Endothelial cell of umbilical vein (primary cell): ENCODE measurements around the gene FGR. TPM values are rescaled to one million over a fixed set of nuclear protein-coding genes. Genes with fewer than 3 reads are reported as not detected.

Experiments
- BruUV-seq: library from RNA; stranded (reverse); fragments of 400-500 nt; replicated peaks from 2 replicates; lab custom pipeline; 2021; lab: Mats Ljungman, UMichigan
- CTCF ChIA-PET: fragments of 300-600, 350-600 bp; sonication (Branson Sonifier 250); formaldehyde crosslinking; loops from one replicate; lab custom pipeline; 2021; ENCODE audit warnings: antibody characterized with exemption, inconsistent platforms; lab: Charles Lee
- POLR2A ChIA-PET: fragments of 300-600, 350-600 bp; sonication (Branson Sonifier 250); formaldehyde crosslinking; loops from one replicate; lab custom pipeline; 2021; ENCODE audit warnings: antibody characterized with exemption, inconsistent platforms; lab: Charles Lee
- DNase-seq: peaks from one replicate; pipeline ENCODE4 v3.0.0-alpha.2; 2011; ENCODE audit warnings: low read depth, low spot score
- FAIRE-seq: peaks from 2 replicates; lab custom pipeline; 2011; peaks lifted over from hg19 to GRCh38; lab: Jason Lieb, UNC
- H2AFZ ChIP-seq: 2 replicates; pipeline ENCODE4 v1.6.0; 2012; ENCODE audit warnings: low read depth, low read length, control low read depth, inconsistent platforms
- H3K27ac ChIP-seq: 2 replicates; pipeline ENCODE4 v1.5.1; 2011; ENCODE audit warnings: low read depth, mild to moderate bottlenecking, control low read depth, low read length, moderate library complexity; ENCODE audit not compliant: insufficient read depth
- H3K27me3 ChIP-seq, 2 experiments: 2 replicates each; pipeline versions ENCODE4 v1.6.0 to v1.6.1; 2011; ENCODE audit warnings: low read length in 2 of 2, mixed read lengths in 1 of 2; ENCODE audit not compliant: control insufficient read depth in 2 of 2, insufficient read depth in 2 of 2
- H3K36me3 ChIP-seq, 2 experiments: 2 replicates in 1 of 2; 3 replicates in 1 of 2; pipeline ENCODE4 v1.5.1; 2011; ENCODE audit warnings: low read length in 2 of 2, mild to moderate bottlenecking in 1 of 2, moderate library complexity in 1 of 2; ENCODE audit not compliant: control insufficient read depth in 2 of 2, insufficient read depth in 2 of 2; ENCODE audit errors: extremely low read depth in 1 of 2
- H3K4me1 ChIP-seq: 3 replicates; pipeline ENCODE4 v1.5.1; 2011; ENCODE audit warnings: mild to moderate bottlenecking, low read length; ENCODE audit not compliant: control insufficient read depth, insufficient read depth; ENCODE audit errors: extremely low read depth
- H3K4me2 ChIP-seq: 2 replicates; pipeline ENCODE4 v1.6.1; 2011; ENCODE audit warnings: low read length, control low read depth, mixed read lengths; ENCODE audit not compliant: insufficient read depth
- H3K4me3 ChIP-seq, 3 experiments: fragments of 200-600 bp in 1 of 3; sonication (generic), shearing (Covaris generic) in 1 of 3; replicated peaks in 1 of 3; 2 replicates each; pipeline ENCODE4 v1.5.1; 2011 to 2016; ENCODE audit warnings: control low read depth in 3 of 3, low read length in 3 of 3, mild to moderate bottlenecking in 2 of 3, inconsistent platforms in 1 of 3, low read depth in 1 of 3, moderate library complexity in 1 of 3; ENCODE audit not compliant: insufficient read depth in 1 of 3
- H3K79me2 ChIP-seq: 2 replicates; pipeline ENCODE4 v1.6.0; 2012; ENCODE audit warnings: low read length, inconsistent platforms; ENCODE audit not compliant: control insufficient read depth, insufficient read depth
- H3K9ac ChIP-seq: replicated peaks from 2 replicates; pipeline ENCODE3; 2011; ENCODE audit warnings: low read length, control low read depth; ENCODE audit not compliant: insufficient read depth; ENCODE audit errors: extremely low read depth
- H3K9me1 ChIP-seq: replicated peaks from 3 replicates; pipeline ENCODE4 v1.6.0; 2011; ENCODE audit warnings: mild to moderate bottlenecking, low read length; ENCODE audit not compliant: control insufficient read depth, insufficient read depth; ENCODE audit errors: extremely low read depth
- H3K9me3 ChIP-seq: replicated peaks from 2 replicates; pipeline ENCODE4 v1.5.1; 2012; ENCODE audit warnings: low read length, inconsistent platforms; ENCODE audit not compliant: control insufficient read depth, insufficient read depth
- H4K20me1 ChIP-seq: replicated peaks from 2 replicates; pipeline ENCODE3; 2011; ENCODE audit warnings: mild to moderate bottlenecking, low read length; ENCODE audit not compliant: control insufficient read depth, insufficient read depth; ENCODE audit errors: extremely low read depth
- EZH2 ChIP-seq: IDR thresholded peaks from 2 replicates; pipeline ENCODE4 v1.6.1; 2012; ENCODE audit warnings: borderline replicate concordance, low read depth, mild to moderate bottlenecking, moderate library complexity, low read length, inconsistent platforms; ENCODE audit not compliant: severe bottlenecking
- FOS ChIP-seq: IDR thresholded peaks from 2 replicates; pipeline ENCODE4 v1.6.1; 2011; ENCODE audit warnings: mild to moderate bottlenecking, low read length, moderate library complexity, borderline replicate concordance; ENCODE audit not compliant: insufficient read depth
- GATA2 ChIP-seq: IDR thresholded peaks from 2 replicates; pipeline ENCODE4 v1.7.0; 2011; ENCODE audit warnings: low read depth, mild to moderate bottlenecking, moderate library complexity, mixed read lengths, low read length; ENCODE audit not compliant: insufficient read length, insufficient read depth
- JUN ChIP-seq: IDR thresholded peaks from 2 replicates; pipeline ENCODE4 v1.6.1; 2011; ENCODE audit warnings: borderline replicate concordance, low read depth; ENCODE audit not compliant: insufficient read length, insufficient read depth
- MYC ChIP-seq: IDR thresholded peaks from one replicate; pipeline ENCODE4 v1.6.1; 2011; ENCODE audit warnings: mild to moderate bottlenecking, low read depth, low read length
- POLR2A ChIP-seq: IDR thresholded peaks from 2 replicates; pipeline ENCODE4 v1.6.1; 2012; ENCODE audit warnings: low read depth, mild to moderate bottlenecking, control low read depth, low read length
- POLR2AphosphoS5 ChIP-seq: IDR thresholded peaks from 2 replicates; pipeline ENCODE4 v1.6.1; 2012; ENCODE audit warnings: low read depth, mild to moderate bottlenecking, control low read depth, low read length, moderate library complexity; ENCODE audit not compliant: insufficient read depth
- dilution Hi-C: fragments of 300-500 bp; cut with MboI; formaldehyde crosslinking; loops from one replicate; pipeline ENCODE4 v1.15.0; 2019; ENCODE audit warnings: low sequenced_read_pairs; ENCODE audit not compliant: extremely low pct_ligation_motif_present
- intact Hi-C: fragments of 100-400 bp; cut with micrococcal nuclease; formaldehyde crosslinking; loops from one replicate; pipeline ENCODE4 v1.10.0; 2022
- polyA plus RNA-seq, 4 experiments: library from polyadenylated mRNA; depleted of rRNA in 3 of 4; stranded (reverse) in 3 of 4; unstranded in 1 of 4; fragments of >200 nt; gene quantifications; 2 replicates each; pipeline versions ENCODE4 v1.2.1 to v1.2.3, GENCODE V29; 2011 to 2012; ENCODE audit warnings: missing spikeins in 1 of 4
- total RNA-seq: library from RNA; stranded (reverse); gene quantifications from 2 replicates; pipeline ENCODE4 v1.2.3, GENCODE V29; 2021
- TF ChIP-seq, protein P1 (sequence below): IDR thresholded peaks from 2 replicates; pipeline ENCODE4 v1.6.1; 2011; ENCODE audit not compliant: insufficient read depth, insufficient read length
- TF ChIP-seq, protein P2 (sequence below), 2 donors: IDR thresholded peaks; 1 replicate in 1 of 2; 2 replicates in 1 of 2; pipeline ENCODE4 v1.5.1; 2011; ENCODE audit warnings: low read length in 2 of 2, mild to moderate bottlenecking in 2 of 2, moderate library complexity in 2 of 2, control low read depth in 1 of 2, inconsistent platforms in 1 of 2, low read depth in 1 of 2; ENCODE audit not compliant: insufficient read depth in 1 of 2; ENCODE audit errors: extremely low read depth in 1 of 2

Gene FGR
- total and polyA plus RNA-seq, 2 donors (not counting 3 experiments of a cell fraction or from before 2014, with no cell fraction given): 0.18 TPM; not detected in 1

- BruUV-seq: no TSS peak
- Histone ChIP-seq H3K79me2 (no peaks in the 10 kb centered on the region), H2AFZ (no peak overlapping the region), H3K4me2 (no peak overlapping the region), H3K9ac (no peak overlapping the region), H3K27me3 (no peaks in the 10 kb centered on the region), H3K9me1 (no peaks in the 10 kb centered on the region), H3K4me1 (peaks cover 11% of the 10 kb centered on the region), H3K36me3 (no peaks in the 10 kb centered on the region), H3K4me3 (no peak overlapping the region), H3K27ac (no peak overlapping the region), H3K9me3 (no peaks in the 10 kb centered on the region), H4K20me1 (no peaks in the 10 kb centered on the region)
- POLR2A ChIA-PET: no interaction called here
- FAIRE-seq (no peak), DNase-seq (no peak)
- CTCF ChIA-PET: interaction anchor here (1.2 kb wide), 1 partner anchor 37 kb away, joined by 6 read pairs; no protein-coding TSS in a partner anchor
- TF ChIP-seq MYC (no peak), GATA2 (no peak)
- TF ChIP-seq, protein P1, sequence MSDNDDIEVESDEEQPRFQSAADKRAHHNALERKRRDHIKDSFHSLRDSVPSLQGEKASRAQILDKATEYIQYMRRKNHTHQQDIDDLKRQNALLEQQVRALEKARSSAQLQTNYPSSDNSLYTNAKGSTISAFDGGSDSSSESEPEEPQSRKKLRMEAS: no peak
- dilution Hi-C loops: no loop called here
- intact Hi-C loops: no loop called here
Observed at GRCh38 chr1:27626031-27626935, 8.7 kb downstream of the FGR start.

- FAIRE-seq: no peak
- intact Hi-C loops (no loop called here), dilution Hi-C loops (no loop called here)
- no peaks in the 10 kb centered on the region for H4K20me1 ChIP-seq
- H3K79me2 ChIP-seq: no peaks in the 10 kb centered on the region
- no TSS peak for BruUV-seq
- H2AFZ ChIP-seq: no peak overlapping the region
- H3K4me1 ChIP-seq: peaks cover 5% of the 10 kb centered on the region
- no peaks in the 10 kb centered on the region for H3K27me3 ChIP-seq
- no peak overlapping the region for H3K27ac ChIP-seq
- no peak overlapping the region for H3K4me2 ChIP-seq
- no peak overlapping the region for H3K4me3 ChIP-seq
- H3K9me1 ChIP-seq: no peaks in the 10 kb centered on the region
- ChIA-PET POLR2A (interaction anchor here (0.6 kb wide), 1 partner anchor 202 kb away, joined by 4 read pairs; no protein-coding TSS in a partner anchor), CTCF (interaction anchor here (0.9 to 1.2 kb wide), 4 partner anchors 8 to 38 kb away, joined by 3 to 6 read pairs (median 4); partner anchors contain the start of gene AHDC1)
- TF ChIP-seq MYC: no peak
- no peak for TF ChIP-seq GATA2
- no peak for TF ChIP-seq POLR2AphosphoS5
- TF ChIP-seq, protein P2, sequence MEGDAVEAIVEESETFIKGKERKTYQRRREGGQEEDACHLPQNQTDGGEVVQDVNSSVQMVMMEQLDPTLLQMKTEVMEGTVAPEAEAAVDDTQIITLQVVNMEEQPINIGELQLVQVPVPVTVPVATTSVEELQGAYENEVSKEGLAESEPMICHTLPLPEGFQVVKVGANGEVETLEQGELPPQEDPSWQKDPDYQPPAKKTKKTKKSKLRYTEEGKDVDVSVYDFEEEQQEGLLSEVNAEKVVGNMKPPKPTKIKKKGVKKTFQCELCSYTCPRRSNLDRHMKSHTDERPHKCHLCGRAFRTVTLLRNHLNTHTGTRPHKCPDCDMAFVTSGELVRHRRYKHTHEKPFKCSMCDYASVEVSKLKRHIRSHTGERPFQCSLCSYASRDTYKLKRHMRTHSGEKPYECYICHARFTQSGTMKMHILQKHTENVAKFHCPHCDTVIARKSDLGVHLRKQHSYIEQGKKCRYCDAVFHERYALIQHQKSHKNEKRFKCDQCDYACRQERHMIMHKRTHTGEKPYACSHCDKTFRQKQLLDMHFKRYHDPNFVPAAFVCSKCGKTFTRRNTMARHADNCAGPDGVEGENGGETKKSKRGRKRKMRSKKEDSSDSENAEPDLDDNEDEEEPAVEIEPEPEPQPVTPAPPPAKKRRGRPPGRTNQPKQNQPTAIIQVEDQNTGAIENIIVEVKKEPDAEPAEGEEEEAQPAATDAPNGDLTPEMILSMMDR (IDR thresholded peaks at IDR 0.05; ENCODE audit: extremely low read depth in 1 of 2, insufficient read depth in 1 of 2, low read depth in 1 of 2, low read length in 2 of 2): no peak
- no peak for TF ChIP-seq JUN
- no peak for TF ChIP-seq EZH2
- TF ChIP-seq POLR2A: no peak
- no peak for TF ChIP-seq FOS
- TF ChIP-seq, protein P1: no peak
- DNase-seq: peak; percentile 35
- no peaks in the 10 kb centered on the region for H3K9me3 ChIP-seq
- H3K9ac ChIP-seq: no peak overlapping the region
- H3K36me3 ChIP-seq: no peaks in the 10 kb centered on the region
Observed at GRCh38 chr1:27624467-27625178, 10.4 kb downstream of the FGR start.
